ENCODE measurements around the gene ASB7.

DNA sequence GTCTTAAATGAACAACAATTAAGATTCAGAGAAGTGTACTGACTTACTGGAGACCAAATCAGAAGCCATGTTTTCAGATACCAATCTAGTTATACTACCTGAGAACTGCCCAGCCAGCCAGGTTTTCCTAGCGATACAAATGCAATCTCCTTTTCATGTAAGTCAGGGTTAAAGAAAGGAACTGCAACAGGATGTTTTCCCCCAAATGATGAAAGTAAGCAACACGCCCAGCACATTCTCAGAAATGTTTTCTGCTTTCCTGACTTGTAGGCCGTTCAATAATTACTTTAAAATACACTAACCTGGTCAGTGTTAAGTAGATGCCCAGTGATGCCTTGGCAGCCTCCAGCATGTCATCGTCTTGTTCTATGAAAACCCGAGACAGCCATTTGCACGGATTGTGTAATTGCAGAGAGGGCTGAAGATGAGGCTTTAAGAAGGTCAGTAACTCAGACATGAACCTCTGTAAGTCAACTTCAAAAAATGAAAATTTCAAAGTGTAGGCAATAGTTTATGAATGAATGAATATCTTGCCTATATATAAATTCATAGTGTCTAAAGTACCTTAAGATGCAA lies 30.7 kb upstream of the ASB7 start:
- no peak for TF ChIP-seq ZNF221 (tag by site-specific recombination; IDR thresholded peaks at IDR 0.05; ENCODE audit: borderline replicate concordance)
- no peak for TF ChIP-seq TRIM28 (IDR thresholded peaks at IDR 0.05; ENCODE audit: borderline replicate concordance, low read length)
- no peak for TF ChIP-seq ZNF621 (tag by site-specific recombination; IDR thresholded peaks at IDR 0.05)
- TF ChIP-seq ZFP37 (tag by site-specific recombination; IDR thresholded peaks at IDR 0.05) = no peak
- TF ChIP-seq, protein P1, sequence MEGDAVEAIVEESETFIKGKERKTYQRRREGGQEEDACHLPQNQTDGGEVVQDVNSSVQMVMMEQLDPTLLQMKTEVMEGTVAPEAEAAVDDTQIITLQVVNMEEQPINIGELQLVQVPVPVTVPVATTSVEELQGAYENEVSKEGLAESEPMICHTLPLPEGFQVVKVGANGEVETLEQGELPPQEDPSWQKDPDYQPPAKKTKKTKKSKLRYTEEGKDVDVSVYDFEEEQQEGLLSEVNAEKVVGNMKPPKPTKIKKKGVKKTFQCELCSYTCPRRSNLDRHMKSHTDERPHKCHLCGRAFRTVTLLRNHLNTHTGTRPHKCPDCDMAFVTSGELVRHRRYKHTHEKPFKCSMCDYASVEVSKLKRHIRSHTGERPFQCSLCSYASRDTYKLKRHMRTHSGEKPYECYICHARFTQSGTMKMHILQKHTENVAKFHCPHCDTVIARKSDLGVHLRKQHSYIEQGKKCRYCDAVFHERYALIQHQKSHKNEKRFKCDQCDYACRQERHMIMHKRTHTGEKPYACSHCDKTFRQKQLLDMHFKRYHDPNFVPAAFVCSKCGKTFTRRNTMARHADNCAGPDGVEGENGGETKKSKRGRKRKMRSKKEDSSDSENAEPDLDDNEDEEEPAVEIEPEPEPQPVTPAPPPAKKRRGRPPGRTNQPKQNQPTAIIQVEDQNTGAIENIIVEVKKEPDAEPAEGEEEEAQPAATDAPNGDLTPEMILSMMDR (tag by site-specific recombination; IDR thresholded peaks at IDR 0.05) = no peak
- TF ChIP-seq ZNF10 (tag by site-specific recombination; IDR thresholded peaks at IDR 0.05) = no peak
- TF ChIP-seq ZNF558 (tag by site-specific recombination; IDR thresholded peaks at IDR 0.05) = no peak
- TF ChIP-seq, protein P2, sequence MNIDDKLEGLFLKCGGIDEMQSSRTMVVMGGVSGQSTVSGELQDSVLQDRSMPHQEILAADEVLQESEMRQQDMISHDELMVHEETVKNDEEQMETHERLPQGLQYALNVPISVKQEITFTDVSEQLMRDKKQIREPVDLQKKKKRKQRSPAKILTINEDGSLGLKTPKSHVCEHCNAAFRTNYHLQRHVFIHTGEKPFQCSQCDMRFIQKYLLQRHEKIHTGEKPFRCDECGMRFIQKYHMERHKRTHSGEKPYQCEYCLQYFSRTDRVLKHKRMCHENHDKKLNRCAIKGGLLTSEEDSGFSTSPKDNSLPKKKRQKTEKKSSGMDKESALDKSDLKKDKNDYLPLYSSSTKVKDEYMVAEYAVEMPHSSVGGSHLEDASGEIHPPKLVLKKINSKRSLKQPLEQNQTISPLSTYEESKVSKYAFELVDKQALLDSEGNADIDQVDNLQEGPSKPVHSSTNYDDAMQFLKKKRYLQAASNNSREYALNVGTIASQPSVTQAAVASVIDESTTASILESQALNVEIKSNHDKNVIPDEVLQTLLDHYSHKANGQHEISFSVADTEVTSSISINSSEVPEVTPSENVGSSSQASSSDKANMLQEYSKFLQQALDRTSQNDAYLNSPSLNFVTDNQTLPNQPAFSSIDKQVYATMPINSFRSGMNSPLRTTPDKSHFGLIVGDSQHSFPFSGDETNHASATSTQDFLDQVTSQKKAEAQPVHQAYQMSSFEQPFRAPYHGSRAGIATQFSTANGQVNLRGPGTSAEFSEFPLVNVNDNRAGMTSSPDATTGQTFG (tag by site-specific recombination; IDR thresholded peaks at IDR 0.05; ENCODE audit: borderline replicate concordance) = no peak
- TF ChIP-seq, protein P3, sequence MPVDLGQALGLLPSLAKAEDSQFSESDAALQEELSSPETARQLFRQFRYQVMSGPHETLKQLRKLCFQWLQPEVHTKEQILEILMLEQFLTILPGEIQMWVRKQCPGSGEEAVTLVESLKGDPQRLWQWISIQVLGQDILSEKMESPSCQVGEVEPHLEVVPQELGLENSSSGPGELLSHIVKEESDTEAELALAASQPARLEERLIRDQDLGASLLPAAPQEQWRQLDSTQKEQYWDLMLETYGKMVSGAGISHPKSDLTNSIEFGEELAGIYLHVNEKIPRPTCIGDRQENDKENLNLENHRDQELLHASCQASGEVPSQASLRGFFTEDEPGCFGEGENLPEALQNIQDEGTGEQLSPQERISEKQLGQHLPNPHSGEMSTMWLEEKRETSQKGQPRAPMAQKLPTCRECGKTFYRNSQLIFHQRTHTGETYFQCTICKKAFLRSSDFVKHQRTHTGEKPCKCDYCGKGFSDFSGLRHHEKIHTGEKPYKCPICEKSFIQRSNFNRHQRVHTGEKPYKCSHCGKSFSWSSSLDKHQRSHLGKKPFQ (tag by site-specific recombination; IDR thresholded peaks at IDR 0.05) = no peak
- no peak for TF ChIP-seq ZNF175 (tag by site-specific recombination; IDR thresholded peaks at IDR 0.05)

All from HEK293 (cell line).